Measurements from ENCODE around the gene RNH1.

DNA sequence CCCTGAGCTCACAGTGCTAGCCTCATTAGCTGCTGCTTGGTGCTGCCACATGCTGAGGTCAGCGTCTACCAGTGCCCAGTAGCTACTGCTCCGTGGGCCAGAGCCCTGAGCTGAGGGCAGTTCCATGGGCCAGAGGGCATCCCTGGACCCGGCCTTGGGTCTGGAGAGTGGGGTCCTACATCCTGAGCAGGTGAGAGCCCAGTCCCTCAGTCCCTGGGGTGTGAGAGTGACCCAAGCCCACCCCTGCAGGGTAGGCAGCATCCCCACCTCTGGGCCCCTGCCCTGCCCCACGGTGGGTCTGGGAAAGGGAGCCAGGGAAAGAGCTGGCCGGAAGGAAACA lies 43.7 kb upstream of the RNH1 start:
- TF ChIP-seq CTCF (IDR thresholded peaks at IDR 0.05; ENCODE audit: low read depth, low read length) (no peak), MAX (IDR thresholded peaks at IDR 0.05; ENCODE audit: low read depth, low read length) (no peak), POLR2A (IDR thresholded peaks at IDR 0.05; ENCODE audit: extremely low read depth, insufficient read length) (no peak), MYC (IDR thresholded peaks at IDR 0.05; ENCODE audit: low read depth, low read length) (no peak)
